Esophagus squamous epithelium (tissue), 5 donors: ENCODE measurements around the gene ABCA3. TPM values are rescaled to one million over a fixed set of nuclear protein-coding genes. Genes with fewer than 3 reads are reported as not detected.
"Not testable (repeated sequence)": the region's sequence is repeated elsewhere in the genome, so short reads cannot be mapped to it uniquely, and the experiment has no call there.

ENCODE experiments used
- DNase-seq: peaks from one replicate; lab custom pipeline; 2025; lab: John Stamatoyannopoulos, UW
- H3K27ac ChIP-seq, 4 donors: fragments of 200-600 bp; sonication (generic); one replicate each; pipeline ENCODE4 v1.5.1; 2016 to 2019; ENCODE audit warnings: mild to moderate bottlenecking in 1 of 4
- H3K27me3 ChIP-seq, 4 donors: fragments of 200-600 bp; sonication (generic); 1 replicate in 3 of 4; 2 replicates in 1 of 4; pipeline versions ENCODE4 v1.5.1 to v1.6.0; 2017 to 2021; ENCODE audit warnings: antibody characterized with exemption in 1 of 4
- H3K36me3 ChIP-seq, 3 donors: fragments of 200-600 bp; sonication (generic); one replicate each; pipeline ENCODE4 v1.5.1; 2016 to 2019
- H3K4me1 ChIP-seq, 3 donors: fragments of 200-600 bp; sonication (generic); one replicate each; pipeline ENCODE4 v1.5.1; 2017 to 2019
- H3K4me3 ChIP-seq, 4 donors: fragments of 200-600 bp; sonication (generic); 1 replicate in 3 of 4; 2 replicates in 1 of 4; pipeline ENCODE4 v1.5.1; 2016 to 2019; ENCODE audit warnings: mild to moderate bottlenecking in 2 of 4, moderate library complexity in 1 of 4
- H3K9me3 ChIP-seq, 3 donors: fragments of 200-600 bp; sonication (generic); one replicate each; pipeline ENCODE4 v1.5.1; 2016 to 2019
- POLR2A ChIP-seq, 4 donors: fragments of 450-650 bp; IDR thresholded peaks; one replicate each; pipeline ENCODE4 v1.6.1; 2017; ENCODE audit warnings: antibody characterized with exemption in 4 of 4, mild to moderate bottlenecking in 4 of 4, moderate library complexity in 3 of 4
- WGBS, 2 donors: methylation state at CpG; one replicate each; pipeline ENCODE4 v1.1.5; 2018; 5-methylcytosine and 5-hydroxymethylcytosine counted together
- intact Hi-C: fragments of 100-400 bp; cut with DNase I; formaldehyde crosslinking; loops from one replicate; pipeline ENCODE4 v1.15.0; 2022
- total RNA-seq, 4 donors: library from RNA; depleted of rRNA; stranded (reverse); fragments of >200 nt; gene quantifications; one replicate each; pipeline ENCODE4 v1.1.0, GENCODE V29; 2016
- TF ChIP-seq, protein P1 (sequence below), 6 experiments: fragments of 450-650 bp in 4 of 6; fragments of 200-600 bp in 2 of 6; sonication (generic) in 2 of 6; IDR thresholded peaks; one replicate each; pipeline ENCODE4 v1.5.1; 2016 to 2019; ENCODE audit warnings: antibody characterized with exemption in 6 of 6, mild to moderate bottlenecking in 4 of 6, moderate library complexity in 4 of 6
- donor health status: DM: yes; HTN: yes; CAD: no.

Gene ABCA3
- total RNA-seq, 4 donors from 2014 or later: 0.70 to 3.2 (median 2.7) TPM

DNA sequence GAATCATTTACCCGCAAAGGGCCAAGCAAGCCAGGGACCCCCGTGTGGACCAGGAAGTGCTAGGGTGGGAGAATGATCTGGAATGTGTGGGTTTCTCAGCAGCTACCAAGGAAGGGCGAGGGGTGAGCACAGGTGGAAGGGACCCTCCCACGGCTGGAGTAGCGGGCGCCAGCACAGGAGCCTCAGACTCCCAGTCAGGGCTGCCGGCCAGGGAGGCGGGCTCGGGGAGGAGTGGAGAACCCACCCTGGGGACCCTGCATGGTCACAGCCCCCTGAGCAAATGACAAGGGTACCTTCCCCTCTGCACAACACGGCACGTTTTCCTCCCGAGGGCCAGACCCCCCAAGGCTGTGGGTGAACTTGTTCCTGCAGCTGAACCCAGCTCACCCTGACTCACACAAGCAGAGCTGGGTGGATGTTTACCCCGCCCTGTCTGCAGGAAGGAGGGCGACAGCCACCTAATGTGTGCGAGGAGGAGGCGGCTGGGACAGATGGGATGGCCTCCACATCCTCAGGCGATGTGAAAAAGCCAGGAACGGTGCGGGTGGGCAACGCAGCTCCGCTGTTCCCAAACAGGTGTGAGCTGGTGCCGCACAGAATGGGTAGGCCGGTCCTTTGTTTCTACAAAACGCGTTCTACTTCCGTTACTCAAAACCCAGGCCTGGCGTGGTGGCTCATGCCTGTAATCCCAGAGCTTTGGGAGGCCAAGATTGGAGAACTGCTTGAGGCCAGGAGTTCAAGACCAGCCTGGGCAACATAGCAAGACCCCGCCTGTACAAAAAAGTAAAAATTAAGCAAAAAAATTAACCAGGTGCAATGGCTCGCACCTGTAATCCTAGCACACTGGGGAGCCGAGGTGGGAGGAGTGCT is 95.4 kb downstream of the ABCA3 start:
- Histone ChIP-seq H3K4me3 (no peak overlapping the region), H3K27me3 (no peaks in the 10 kb centered on the region), H3K4me1 (peaks cover 0 to 11% (median 1%) of the 10 kb centered on the region in 3 donors), H3K9me3 (no peaks in the 10 kb centered on the region), H3K36me3 (peaks cover 29 to 85% (median 31%) of the 10 kb centered on the region in 3 donors), H3K27ac (no peak overlapping the region)
- no peak for TF ChIP-seq POLR2A (IDR thresholded peaks at IDR 0.05)
- TF ChIP-seq, protein P1, sequence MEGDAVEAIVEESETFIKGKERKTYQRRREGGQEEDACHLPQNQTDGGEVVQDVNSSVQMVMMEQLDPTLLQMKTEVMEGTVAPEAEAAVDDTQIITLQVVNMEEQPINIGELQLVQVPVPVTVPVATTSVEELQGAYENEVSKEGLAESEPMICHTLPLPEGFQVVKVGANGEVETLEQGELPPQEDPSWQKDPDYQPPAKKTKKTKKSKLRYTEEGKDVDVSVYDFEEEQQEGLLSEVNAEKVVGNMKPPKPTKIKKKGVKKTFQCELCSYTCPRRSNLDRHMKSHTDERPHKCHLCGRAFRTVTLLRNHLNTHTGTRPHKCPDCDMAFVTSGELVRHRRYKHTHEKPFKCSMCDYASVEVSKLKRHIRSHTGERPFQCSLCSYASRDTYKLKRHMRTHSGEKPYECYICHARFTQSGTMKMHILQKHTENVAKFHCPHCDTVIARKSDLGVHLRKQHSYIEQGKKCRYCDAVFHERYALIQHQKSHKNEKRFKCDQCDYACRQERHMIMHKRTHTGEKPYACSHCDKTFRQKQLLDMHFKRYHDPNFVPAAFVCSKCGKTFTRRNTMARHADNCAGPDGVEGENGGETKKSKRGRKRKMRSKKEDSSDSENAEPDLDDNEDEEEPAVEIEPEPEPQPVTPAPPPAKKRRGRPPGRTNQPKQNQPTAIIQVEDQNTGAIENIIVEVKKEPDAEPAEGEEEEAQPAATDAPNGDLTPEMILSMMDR (IDR thresholded peaks at IDR 0.05): no peak
- DNase-seq: no peak
- intact Hi-C loops: no loop called here
- 79 to 85% methylated on average over 17 to 25 of the region's 30 CpGs for WGBS, 2 donors

DNA sequence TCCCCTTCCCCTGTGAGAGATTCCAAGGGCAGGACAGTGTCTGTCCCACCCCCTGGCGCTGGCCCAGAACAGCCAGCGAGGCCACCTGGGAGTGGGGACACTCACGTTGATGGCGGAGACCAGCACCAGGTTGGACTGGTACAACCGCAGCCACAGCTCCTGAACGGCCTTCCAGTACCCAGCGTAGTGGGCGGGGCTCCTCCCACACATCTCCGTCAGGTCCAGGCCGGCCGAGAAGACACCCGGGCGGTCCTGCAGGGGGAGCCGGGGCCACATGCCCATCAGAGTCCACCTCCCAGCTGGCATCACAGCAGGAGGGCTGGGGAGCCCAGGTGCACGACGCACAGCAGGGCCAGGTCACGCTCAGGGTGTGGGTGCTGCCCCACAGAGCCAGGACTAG is 96.2 kb downstream of the ABCA3 start:
- Histone ChIP-seq H3K36me3 (peaks cover 29 to 93% (median 31%) of the 10 kb centered on the region in 3 donors), H3K27ac (no peak overlapping the region), H3K9me3 (no peaks in the 10 kb centered on the region), H3K4me1 (peaks cover 0 to 2% (median 0%) of the 10 kb centered on the region in 3 donors), H3K27me3 (no peaks in the 10 kb centered on the region), H3K4me3 (no peak overlapping the region)
- DNase-seq: no peak
- 77% methylated on average over 3 of the region's 17 CpGs; no CpG with 5 or more reads in 1 of the 2 donors for WGBS, 2 donors
- intact Hi-C loops: no loop called here
- TF ChIP-seq, protein P1 (IDR thresholded peaks at IDR 0.05): no peak
- no peak for TF ChIP-seq POLR2A (IDR thresholded peaks at IDR 0.05)

DNA sequence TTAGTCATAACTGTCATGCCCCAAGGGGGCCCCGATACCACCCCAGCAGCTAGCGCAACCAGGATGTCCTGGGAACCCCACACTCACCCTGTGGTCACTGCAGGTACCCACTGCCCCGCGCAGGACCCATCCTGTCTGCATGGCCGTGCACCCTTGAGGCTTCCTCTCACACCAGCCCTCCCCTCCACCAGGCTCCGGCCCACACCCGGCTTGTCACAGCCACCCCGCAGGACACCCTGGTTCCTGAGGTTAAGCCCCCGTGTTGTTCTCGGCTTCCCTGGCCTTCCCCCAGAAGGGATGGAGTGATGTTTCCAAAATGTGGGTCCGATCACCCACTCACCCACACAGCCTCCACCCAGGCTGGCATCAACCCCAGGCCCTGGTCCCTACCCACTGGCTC is 96.7 kb downstream of the ABCA3 start:
- WGBS, 2 donors: 91 to 93% methylated on average over 4 to 10 of the region's 11 CpGs
- H3K4me3 ChIP-seq: no peak overlapping the region
- H3K27ac ChIP-seq: no peak overlapping the region
- TF ChIP-seq, protein P1 (IDR thresholded peaks at IDR 0.05): no peak
- TF ChIP-seq POLR2A (IDR thresholded peaks at IDR 0.05): no peak
- peaks cover 0 to 4% (median 0%) of the 10 kb centered on the region in 3 donors for H3K4me1 ChIP-seq
- intact Hi-C loops: no loop called here
- H3K27me3 ChIP-seq: no peaks in the 10 kb centered on the region
- H3K9me3 ChIP-seq: no peaks in the 10 kb centered on the region
- H3K36me3 ChIP-seq: peaks cover 29 to 89% (median 31%) of the 10 kb centered on the region in 3 donors
- DNase-seq: no peak

DNA sequence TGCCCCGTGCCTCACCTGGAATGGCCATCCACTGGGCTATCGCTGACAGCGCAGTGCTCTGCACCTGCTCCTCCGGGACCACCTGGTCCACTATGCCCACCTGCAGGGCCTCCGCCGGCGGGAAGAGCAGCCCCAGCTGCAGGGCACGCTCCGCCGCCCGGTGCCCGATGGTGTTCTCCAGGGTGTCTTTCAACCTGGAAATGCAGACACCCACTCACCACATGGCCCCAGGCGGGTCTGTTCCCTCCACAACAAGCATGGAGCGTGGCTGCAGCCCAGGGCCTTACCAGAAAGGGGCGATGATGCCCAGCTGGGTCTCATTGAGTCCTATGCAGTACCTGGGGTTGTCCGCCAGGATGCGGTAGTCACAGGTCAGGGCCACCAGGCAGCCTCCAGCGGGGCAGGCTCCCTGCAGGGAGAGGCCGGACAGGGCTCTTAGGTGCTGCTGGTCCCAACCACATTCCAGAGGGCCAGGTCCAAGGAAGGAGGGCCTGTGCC is 97.4 kb downstream of the ABCA3 start:
- no peak overlapping the region for H3K4me3 ChIP-seq
- no peaks in the 10 kb centered on the region for H3K9me3 ChIP-seq
- peaks cover 0 to 7% (median 0%) of the 10 kb centered on the region in 4 donors for H3K27me3 ChIP-seq
- no peak for DNase-seq
- intact Hi-C loops: no loop called here
- peaks cover 29 to 83% (median 31%) of the 10 kb centered on the region in 3 donors for H3K36me3 ChIP-seq
- no CpG with 5 or more reads among the region's 19 CpGs for WGBS, 2 donors
- H3K27ac ChIP-seq: no peak overlapping the region
- no peak for TF ChIP-seq POLR2A (IDR thresholded peaks at IDR 0.05)
- TF ChIP-seq, protein P1 (IDR thresholded peaks at IDR 0.05): no peak
- H3K4me1 ChIP-seq: peaks cover 0 to 11% (median 2%) of the 10 kb centered on the region in 3 donors

DNA sequence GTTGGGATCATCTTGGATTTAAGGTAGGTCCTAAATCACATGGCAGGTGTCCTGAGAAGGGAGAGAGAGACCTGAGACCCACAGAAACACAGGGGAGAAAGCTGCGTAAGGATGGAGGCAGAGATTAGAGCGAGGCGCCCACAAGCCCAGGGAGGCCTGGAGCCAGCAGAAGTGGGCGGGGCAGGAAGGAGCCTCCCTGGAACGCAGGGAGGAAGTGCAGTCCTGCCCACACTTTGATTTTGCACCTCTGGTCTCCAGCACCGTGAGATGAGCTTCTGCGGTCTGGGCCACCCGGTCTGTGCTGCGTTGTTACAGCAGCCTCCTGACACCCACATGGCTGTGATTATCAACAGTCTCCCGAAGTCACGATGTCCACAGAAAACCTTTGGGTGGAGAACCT is 97.9 kb downstream of the ABCA3 start:
- no peak overlapping the region for H3K27ac ChIP-seq
- no peak for TF ChIP-seq POLR2A (IDR thresholded peaks at IDR 0.05)
- TF ChIP-seq, protein P1 (IDR thresholded peaks at IDR 0.05): no peak
- peaks cover 3 to 15% (median 5%) of the 10 kb centered on the region in 3 donors for H3K4me1 ChIP-seq
- no peak for DNase-seq
- H3K36me3 ChIP-seq: peaks cover 29 to 82% (median 31%) of the 10 kb centered on the region in 3 donors
- H3K4me3 ChIP-seq: no peak overlapping the region
- H3K9me3 ChIP-seq: no peaks in the 10 kb centered on the region
- 71 to 76% methylated on average over 5 to 10 of the region's 11 CpGs for WGBS, 2 donors
- peaks cover 0 to 12% (median 0%) of the 10 kb centered on the region in 4 donors for H3K27me3 ChIP-seq
- intact Hi-C loops: no loop called here

DNA sequence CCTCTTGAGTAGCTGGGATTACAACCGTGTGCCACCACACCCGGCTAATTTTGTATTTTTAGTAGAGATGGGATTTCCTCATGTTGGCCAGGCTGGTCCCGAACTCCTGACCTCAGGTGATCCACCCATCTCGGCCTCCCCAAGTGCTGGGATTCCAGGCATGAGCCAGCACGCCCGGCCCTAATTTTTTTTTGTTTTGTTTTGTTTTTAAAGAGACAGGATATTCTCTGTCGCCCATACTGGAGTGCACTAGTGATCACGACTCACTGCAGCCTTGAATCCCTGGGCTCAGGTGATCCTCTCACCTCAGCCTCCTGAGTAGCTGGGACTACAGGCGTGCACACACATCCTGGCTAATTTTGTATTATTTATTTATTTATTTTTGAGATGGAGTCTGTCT is 100.2 kb downstream of the ABCA3 start:
- H3K4me3 ChIP-seq, H3K27ac ChIP-seq, DNase-seq, intact Hi-C loops, H3K9me3 ChIP-seq: not testable (repeated sequence)
- H3K27me3 ChIP-seq: peaks cover 7 to 34% (median 13%) of the 10 kb centered on the region in 4 donors
- 54 to 66% methylated on average over 9 of the region's 9 CpGs for WGBS, 2 donors
- H3K36me3 ChIP-seq: peaks cover 24 to 67% (median 26%) of the 10 kb centered on the region in 3 donors
- peaks cover 17 to 37% (median 22%) of the 10 kb centered on the region in 3 donors for H3K4me1 ChIP-seq
